GOT3 (cell line): ENCODE results near the gene EMC8.
"Not testable (repeated sequence)": the region's sequence is repeated elsewhere in the genome, so short reads cannot be mapped to it uniquely, and the experiment has no call there.

Source experiments
- DNase-seq: peaks from one replicate; lab custom pipeline; 2025; ENCODE audit warnings: mixed read lengths; lab: John Stamatoyannopoulos, UW

The EMC8 gene

DNA sequence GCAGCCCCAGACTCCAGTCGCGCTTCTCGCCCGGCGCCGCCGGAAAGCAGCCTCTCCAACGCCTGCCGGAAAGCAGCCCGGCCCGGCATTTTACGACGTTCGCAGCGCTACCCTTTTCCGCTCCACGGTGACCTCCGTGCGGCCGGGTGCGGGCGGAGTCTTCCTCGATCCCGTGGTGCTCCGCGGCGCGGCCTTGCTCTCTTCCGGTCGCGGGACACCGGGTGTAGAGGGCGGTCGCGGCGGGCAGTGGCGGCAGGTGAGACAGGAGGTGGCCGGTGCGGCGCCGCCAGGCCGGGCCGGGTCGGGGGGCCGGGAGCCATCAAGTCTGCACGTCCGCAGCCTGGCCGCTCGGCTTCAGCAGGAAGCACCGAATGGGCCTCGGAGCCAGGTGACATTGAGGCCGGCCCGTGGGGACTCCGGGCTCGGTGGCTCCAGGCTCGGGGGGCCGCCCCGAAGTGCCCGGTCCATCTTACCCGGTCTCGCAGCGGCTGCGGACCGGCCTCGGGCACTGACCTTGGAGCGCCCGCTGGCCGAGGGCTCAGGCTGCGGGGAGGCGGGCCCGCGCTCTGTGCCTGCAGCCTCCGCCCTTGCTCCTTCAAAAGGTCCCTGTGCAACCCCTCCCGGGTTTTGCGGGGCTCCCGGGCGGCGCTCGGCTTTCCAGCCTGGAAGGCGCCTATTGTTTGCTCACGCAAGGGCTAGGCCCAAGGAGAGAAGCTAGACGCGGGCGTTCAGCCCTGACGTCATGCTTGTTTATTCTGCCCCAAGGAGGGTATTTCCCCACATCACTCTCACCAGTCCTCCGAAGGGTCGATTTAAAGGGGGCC is at the start of gene EMC8, which contains the start of gene COX4I1:
Gene EMC8, minus strand, starts transcription at position 48 of the 824 bp plus-strand sequence. CDS start 249 bp downstream, outside the sequence.
Gene COX4I1, plus strand, starts transcription at position 199 of the 824 bp plus-strand sequence. CDS start 1,511 bp downstream, outside the sequence.
- peak; percentile 80 for DNase-seq

DNA sequence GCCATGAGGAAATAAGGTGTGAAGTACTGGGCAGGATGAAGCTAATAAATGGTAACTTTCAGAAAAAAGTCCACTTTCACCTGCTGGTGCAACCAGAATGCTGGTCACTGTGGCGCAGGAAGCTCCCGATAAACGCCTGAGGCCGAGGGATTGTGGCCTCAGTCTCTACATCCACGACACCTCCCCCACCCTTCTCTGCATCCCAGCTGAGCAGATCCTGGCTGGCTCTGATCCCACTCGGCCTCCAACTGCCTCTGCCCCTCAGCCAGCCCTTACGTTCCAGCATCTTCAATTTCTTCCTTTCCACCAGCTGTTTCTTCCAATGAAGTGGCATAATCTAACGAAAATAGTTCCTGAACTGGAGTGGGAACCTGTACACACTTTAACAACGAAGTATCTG is 49.6 kb upstream of the EMC8 start:
- DNase-seq, result no peak

DNA sequence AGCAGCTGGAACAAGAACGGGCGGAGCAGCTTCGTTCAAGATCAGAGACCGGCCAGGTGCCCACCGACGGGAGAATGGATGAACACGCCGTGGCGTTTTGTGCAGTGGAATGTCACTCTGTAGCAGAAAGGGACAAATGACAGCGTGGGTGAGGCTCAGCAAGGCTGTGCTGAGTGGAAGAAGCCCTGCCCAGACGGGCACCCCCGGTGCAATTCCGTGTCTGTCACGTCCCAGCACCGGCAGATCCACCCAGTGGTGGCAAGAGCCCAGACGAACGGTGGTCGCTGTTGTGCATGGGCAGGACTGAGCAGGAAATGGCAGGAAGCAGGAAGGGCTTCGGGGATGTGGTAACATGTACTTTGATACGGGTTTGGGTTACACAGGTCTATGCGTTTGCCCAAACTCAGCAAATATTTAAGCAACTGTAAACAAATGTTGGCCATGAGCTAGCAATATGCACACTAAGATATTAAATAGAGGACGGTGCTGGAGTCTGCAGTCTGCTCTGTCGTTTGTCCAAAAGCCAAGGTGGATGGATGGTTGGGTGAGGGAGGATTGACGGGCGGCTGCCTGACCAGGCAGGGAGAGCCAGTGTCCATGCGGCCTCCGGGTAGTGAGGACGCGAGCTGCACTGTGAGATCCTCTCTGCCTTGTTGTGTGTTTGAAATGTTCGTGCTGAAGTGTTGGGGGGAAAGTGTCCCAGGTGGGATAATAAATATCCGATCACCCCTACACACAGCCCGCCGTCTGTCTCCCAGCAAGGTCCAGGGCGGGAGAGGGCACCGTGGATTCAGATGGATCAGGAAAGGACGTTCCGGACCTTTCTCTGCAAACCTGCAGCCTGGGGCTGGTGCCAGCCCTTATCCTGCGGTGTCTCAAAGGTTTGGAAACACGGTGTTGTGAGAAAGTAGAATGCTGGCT is 48.6 kb upstream of the EMC8 start:
- no peak for DNase-seq

DNA sequence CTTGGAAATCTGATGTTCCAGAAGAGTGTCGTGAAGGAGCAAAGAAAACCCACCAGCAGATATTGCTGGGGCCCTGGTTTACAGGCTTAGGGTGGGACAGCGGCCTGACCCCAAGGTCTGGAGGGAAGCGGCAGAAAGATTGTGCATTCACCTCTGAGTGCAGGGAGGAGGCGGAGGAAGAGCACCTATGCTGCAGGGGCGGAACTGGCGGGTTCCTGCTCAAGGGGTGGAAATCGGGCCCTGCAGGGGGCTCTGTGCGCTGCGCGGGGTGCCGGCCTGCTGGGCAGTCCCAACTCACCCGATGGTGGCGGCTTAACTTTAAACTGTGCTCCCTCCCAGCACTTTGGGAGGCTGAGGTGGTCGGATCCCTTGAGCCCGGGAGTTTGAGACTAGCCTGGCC is 47.7 kb upstream of the EMC8 start:
- no peak for DNase-seq

DNA sequence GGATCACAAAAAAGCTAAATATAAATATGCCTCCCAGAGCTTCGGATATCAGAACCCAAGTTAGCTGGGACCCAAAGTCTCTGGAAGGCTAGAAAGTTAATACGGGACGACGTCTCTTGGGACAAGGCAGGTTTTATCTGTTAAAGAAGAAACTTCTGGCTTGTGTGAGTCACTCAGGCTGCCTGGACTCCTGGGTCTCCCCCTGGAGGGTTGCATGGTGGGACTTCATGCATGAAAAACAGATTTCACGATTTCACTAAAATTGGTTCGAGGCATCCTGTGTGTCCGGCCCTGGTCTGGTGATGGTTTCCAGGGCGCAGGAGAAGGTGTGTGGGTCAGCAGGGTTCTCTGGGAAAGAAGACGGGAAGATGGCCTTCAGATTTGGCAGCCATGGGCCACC is 47.1 kb upstream of the EMC8 start:
- DNase-seq, result no peak

DNA sequence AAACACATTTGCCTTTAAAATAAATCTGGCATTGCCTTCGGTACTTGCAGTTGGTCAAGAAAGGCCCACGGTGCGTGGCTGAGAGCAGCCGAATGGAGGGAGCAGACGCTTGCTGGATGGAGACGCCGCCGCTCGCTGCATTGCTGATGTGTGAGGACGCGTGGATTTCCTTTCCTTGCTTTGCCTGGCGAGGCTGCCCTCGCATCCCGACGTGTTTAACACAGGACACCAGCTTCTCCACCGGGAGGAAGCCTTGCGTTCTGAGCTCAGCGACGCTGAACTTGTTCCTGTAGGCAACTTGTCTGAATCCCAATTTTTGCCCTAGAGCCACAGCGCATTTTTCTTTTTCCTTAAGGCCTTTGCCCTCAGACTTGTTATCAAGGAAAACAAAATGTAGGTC is 45.9 kb upstream of the EMC8 start:
- no peak for DNase-seq

DNA sequence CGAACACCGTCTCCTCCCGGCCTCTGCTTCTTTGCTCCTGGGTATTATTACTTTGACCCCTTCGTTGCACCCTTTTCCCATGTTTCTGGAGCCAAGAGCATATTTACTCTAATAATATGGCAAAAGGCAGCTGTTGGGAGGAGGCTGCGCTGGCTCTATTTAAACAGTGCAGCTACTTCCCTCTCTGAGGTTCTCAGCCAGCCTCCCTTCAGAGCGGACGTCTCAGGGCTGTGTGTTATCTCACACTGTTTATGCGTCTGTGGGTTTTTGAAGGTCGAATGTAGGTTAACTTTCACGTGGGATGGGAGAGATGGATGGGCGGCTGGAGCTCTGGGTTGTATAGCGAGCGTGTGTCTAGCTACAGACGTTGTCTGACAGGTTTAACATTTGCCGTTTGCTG is 45.4 kb upstream of the EMC8 start:
- DNase-seq, result no peak

GRCh38 chr16:85844169-85844481 is 44.8 kb upstream of the EMC8 start:
- DNase-seq, result no peak

GRCh38 chr16:85843471-85844168 is 44.3 kb upstream of the EMC8 start:
- DNase-seq, result no peak

DNA sequence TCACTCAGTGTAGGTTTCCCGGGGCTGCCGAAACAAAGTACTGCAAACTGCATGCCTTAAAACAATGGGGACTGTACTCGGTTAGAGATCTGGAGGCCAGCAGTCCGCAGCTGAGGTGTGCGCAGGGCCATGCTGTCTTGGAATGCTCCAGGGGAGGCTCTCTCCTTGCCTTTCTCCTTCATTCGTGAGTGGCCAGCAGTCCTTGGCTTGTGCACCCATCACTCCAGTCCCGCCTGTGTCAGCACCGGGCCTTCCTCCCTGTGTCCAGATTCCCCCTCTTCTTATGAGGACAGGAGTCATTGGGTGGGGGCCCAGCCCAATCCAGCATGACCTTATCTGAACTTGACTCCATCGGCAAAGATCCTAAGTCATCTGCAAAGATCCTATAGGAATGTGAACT is 43.5 kb upstream of the EMC8 start:
- no peak for DNase-seq

DNA sequence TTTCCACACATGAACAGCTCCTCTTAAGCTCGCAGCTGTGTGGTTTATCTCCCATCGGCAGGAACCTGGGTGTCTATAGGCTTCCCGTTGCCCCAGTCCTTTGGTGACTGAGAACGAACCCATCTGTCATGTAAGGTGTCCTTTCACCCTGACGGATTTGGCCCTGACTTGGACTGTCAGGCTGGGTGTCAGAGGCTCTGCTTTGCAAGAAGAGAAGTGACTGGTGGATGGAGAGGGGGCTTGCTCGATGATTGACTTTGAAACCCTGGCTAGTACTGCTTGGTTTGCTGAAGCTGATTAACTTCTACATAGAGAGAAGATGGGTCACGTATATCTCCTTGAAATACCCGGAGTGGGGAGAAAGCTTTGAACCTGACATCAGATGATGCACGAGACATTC is 43.1 kb upstream of the EMC8 start:
- no peak for DNase-seq

GRCh38 chr16:85840801-85841200 is 41.5 kb upstream of the EMC8 start:
- no peak for DNase-seq

GRCh38 chr16:85840395-85840794 is 41.1 kb upstream of the EMC8 start:
- DNase-seq, result no peak

GRCh38 chr16:85839681-85840240 is 40.4 kb upstream of the EMC8 start:
- no peak for DNase-seq

GRCh38 chr16:85838876-85839585 is 39.7 kb upstream of the EMC8 start:
- no peak for DNase-seq

DNA sequence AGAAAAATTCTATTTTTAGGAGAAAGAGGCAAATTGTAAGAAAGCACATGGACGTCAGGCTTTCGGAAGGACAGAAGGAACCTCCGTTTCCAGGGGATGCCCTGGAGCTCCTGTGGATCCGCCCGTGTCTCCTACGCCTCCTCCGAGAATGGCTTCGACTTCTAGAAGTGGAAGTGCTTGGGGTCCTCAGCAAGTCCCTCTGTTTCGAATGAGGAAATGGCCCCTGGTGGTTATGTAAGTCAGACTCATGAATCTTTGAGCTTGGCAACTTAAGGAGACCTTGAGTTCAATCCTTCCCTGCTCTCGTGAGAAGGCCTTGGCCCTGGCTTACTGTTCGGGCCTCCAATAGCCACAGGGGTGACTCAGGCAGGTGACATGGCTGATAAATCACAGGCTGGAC is 39.0 kb upstream of the EMC8 start:
- no peak for DNase-seq

- not testable (repeated sequence) for DNase-seq
Observed at GRCh38 chr16:85837654-85838053, 38.3 kb upstream of the EMC8 start.

GRCh38 chr16:85836706-85837582 is 37.6 kb upstream of the EMC8 start:
- no peak for DNase-seq

GRCh38 chr16:85835956-85836705 is 36.8 kb upstream of the EMC8 start:
- DNase-seq, result no peak
